ENCODE data around the gene TASL.

DNA sequence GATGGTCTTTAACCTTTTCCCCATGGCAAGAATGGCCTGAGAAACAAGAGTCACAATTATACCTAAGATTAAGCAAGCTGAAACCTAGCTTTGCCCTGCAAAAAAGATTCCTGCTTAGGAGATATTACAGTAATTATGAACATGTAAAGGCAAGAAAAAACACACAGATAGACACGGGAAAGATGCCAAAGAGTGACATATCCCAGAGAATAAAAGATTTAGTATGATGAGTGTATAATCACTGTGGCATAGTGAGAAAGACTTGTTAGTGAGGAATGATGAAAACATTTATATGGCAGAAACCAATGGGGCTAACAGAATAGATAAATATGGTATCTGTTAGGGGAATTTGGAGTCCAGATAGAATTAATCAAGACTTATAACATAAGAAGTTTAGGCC lies 29.6 kb upstream of the TASL start:
- TF ChIP-seq POLR2A (IDR thresholded peaks at IDR 0.05), result no peak
- TF ChIP-seq, protein P1, sequence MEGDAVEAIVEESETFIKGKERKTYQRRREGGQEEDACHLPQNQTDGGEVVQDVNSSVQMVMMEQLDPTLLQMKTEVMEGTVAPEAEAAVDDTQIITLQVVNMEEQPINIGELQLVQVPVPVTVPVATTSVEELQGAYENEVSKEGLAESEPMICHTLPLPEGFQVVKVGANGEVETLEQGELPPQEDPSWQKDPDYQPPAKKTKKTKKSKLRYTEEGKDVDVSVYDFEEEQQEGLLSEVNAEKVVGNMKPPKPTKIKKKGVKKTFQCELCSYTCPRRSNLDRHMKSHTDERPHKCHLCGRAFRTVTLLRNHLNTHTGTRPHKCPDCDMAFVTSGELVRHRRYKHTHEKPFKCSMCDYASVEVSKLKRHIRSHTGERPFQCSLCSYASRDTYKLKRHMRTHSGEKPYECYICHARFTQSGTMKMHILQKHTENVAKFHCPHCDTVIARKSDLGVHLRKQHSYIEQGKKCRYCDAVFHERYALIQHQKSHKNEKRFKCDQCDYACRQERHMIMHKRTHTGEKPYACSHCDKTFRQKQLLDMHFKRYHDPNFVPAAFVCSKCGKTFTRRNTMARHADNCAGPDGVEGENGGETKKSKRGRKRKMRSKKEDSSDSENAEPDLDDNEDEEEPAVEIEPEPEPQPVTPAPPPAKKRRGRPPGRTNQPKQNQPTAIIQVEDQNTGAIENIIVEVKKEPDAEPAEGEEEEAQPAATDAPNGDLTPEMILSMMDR (IDR thresholded peaks at IDR 0.05), result no peak
